Stimulated activated naive CD8-positive, alpha-beta T cell treated with anti-CD3 and anti-CD28 coated beads, Interleukin-15, Interleukin-2, amounts not matched to agents 100 ng/mL and 50 ng/mL, for 24 hours (primary cell): Measurements from ENCODE around the gene FTH1.
"Not testable (repeated sequence)": the region's sequence is repeated elsewhere in the genome, so short reads cannot be mapped to it uniquely, and the experiment has no call there.

ENCODE experiments used
- H3K27ac Mint-ChIP-seq: one replicate; pipeline ENCODE4 v1.8.0; 2021; ENCODE audit warnings: mild to moderate bottlenecking, mixed read lengths
- H3K27me3 Mint-ChIP-seq: one replicate; pipeline ENCODE4 v1.8.0; 2021; ENCODE audit warnings: mixed read lengths
- H3K36me3 Mint-ChIP-seq: one replicate; pipeline ENCODE4 v1.8.0; 2021; ENCODE audit warnings: low read depth, mixed read lengths
- H3K4me1 Mint-ChIP-seq: one replicate; pipeline ENCODE4 v1.8.0; 2021; ENCODE audit warnings: low read depth, mixed read lengths
- H3K4me3 Mint-ChIP-seq: one replicate; pipeline ENCODE4 v1.8.0; 2021; ENCODE audit warnings: mild to moderate bottlenecking, mixed read lengths
- H3K9me3 Mint-ChIP-seq: one replicate; pipeline ENCODE4 v1.8.0; 2021; ENCODE audit warnings: mixed read lengths

FTH1 gene

GRCh38 chr11:61972112-61972671 lies 4.8 kb upstream of the FTH1 start:
- peaks cover 53% of the 10 kb centered on the region for H3K4me1 Mint-ChIP-seq
- H3K4me3 Mint-ChIP-seq, result peak overlapping the region; percentile 54
- no peaks in the 10 kb centered on the region for H3K27me3 Mint-ChIP-seq
- peak overlapping the region; percentile 85 for H3K27ac Mint-ChIP-seq
- H3K9me3 Mint-ChIP-seq, result no peaks in the 10 kb centered on the region
- no peaks in the 10 kb centered on the region for H3K36me3 Mint-ChIP-seq

- Mint-ChIP-seq H3K36me3 (peaks cover under 1% of the 10 kb centered on the region), H3K27me3 (no peaks in the 10 kb centered on the region), H3K4me1 (peaks cover 55% of the 10 kb centered on the region), H3K4me3 (peak overlapping the region; percentile 12), H3K27ac (peak overlapping the region; percentile 79), H3K9me3 (no peaks in the 10 kb centered on the region)
Measured at GRCh38 chr11:61971248-61972111, 4.0 kb upstream of the FTH1 start.

DNA sequence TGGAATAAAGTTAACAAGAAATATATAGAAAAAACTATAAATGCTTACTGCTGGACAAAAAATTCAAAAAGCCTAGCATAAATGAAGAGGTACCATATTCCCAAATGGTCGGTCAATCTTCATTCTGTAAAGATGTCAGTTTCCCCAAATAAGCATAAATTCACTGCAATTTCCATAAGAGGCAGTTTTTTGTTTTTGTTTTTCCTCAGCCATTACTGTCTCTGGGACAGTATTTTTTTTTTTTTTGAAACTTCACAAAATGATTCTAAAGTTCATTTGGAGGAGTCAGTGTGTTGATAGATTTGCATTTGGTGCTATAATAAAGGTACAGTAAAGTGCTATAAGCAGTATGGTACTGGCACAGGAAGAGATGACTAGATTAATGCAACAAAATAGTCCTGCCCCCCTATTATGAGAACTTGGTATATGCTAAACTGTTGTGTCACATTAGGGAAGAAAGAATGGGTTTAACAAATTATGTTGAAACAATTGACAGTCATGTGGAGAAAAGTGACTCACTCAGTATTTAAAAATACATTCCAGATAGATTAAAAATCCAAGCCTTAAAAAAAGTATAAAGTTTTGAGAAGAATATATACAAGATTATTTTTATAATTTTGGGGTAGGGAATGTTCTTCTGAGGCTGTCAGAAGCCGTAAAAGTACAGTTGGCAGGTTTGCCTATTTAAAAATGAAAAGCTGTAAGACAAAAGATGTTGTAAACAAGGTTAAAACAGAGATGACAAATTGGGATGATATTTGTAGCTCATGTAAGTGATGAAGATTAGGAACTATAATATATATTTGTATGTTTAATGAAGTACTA lies 2.6 kb upstream of the FTH1 start:
- no peaks in the 10 kb centered on the region for H3K9me3 Mint-ChIP-seq

DNA sequence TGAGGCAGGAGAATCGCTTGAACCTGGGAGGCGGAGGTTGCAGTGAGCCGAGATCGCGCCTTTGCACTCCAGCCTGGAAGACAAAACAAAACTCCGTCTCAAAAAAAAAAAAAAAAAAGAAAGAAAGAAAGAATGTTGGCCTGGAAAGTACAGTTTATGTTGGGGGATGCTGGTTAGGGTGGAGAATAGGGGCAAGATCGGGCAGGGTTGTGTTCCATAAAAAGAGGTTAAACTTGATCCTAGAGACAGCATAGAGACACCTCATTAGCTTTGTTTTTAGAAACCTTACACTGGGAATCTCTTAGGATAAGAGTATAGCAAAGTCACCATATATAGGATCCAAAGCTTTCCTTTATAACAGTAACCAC lies 1.9 kb upstream of the FTH1 start:
- H3K27ac Mint-ChIP-seq, result no peak overlapping the region
- peaks cover 20% of the 10 kb centered on the region for H3K36me3 Mint-ChIP-seq
- peaks cover 70% of the 10 kb centered on the region for H3K4me1 Mint-ChIP-seq
- H3K9me3 Mint-ChIP-seq, result no peaks in the 10 kb centered on the region
- peak overlapping the region; percentile 31 for H3K4me3 Mint-ChIP-seq
- no peaks in the 10 kb centered on the region for H3K27me3 Mint-ChIP-seq

More for the DNA sequence above, 2.6 kb upstream of the FTH1 start:
- Mint-ChIP-seq H3K27me3 (no peaks in the 10 kb centered on the region), H3K4me1 (peaks cover 63% of the 10 kb centered on the region), H3K4me3 (peak overlapping the region; percentile 14), H3K36me3 (peaks cover 13% of the 10 kb centered on the region), H3K27ac (peak overlapping the region; percentile 74)

GRCh38 chr11:61968758-61969390 lies 1.4 kb upstream of the FTH1 start:
- no peaks in the 10 kb centered on the region for H3K27me3 Mint-ChIP-seq
- no peaks in the 10 kb centered on the region for H3K9me3 Mint-ChIP-seq
- peaks cover 75% of the 10 kb centered on the region for H3K4me1 Mint-ChIP-seq
- H3K4me3 Mint-ChIP-seq, result peak overlapping the region; percentile 87
- peak overlapping the region; percentile 86 for H3K27ac Mint-ChIP-seq
- peaks cover 25% of the 10 kb centered on the region for H3K36me3 Mint-ChIP-seq

- no peaks in the 10 kb centered on the region for H3K9me3 Mint-ChIP-seq
Measured at GRCh38 chr11:61967924-61968757, 707 bp upstream of the FTH1 start.

DNA sequence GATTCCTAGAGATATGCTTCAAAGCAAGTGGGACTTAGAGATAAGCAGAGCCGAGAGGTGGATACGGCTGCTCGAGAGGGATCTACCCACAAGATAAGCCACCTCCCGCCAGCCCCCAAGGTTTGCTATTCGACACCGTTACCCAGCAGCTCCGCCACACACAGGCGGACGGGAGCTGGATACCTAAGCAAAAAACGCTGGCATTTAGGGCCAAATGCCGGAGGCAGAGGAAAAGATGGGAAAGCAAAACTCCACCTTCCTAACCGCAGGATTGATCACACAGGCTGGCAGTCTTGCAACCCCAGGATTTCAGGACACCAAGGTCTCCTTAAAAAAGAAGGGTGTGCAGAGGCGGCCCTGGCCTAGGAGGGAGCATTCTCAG lies 709 bp downstream of the FTH1 start:
- H3K9me3 Mint-ChIP-seq, result no peaks in the 10 kb centered on the region
- H3K27me3 Mint-ChIP-seq, result no peaks in the 10 kb centered on the region
- H3K4me3 Mint-ChIP-seq, result peak overlapping the region; percentile 91
- peak overlapping the region; percentile 86 for H3K27ac Mint-ChIP-seq
- peaks cover 32% of the 10 kb centered on the region for H3K36me3 Mint-ChIP-seq
- peaks cover 66% of the 10 kb centered on the region for H3K4me1 Mint-ChIP-seq

More at GRCh38 chr11:61967924-61968757, 707 bp upstream of the FTH1 start:
- H3K4me3 Mint-ChIP-seq, result peak overlapping the region; percentile 87
- no peaks in the 10 kb centered on the region for H3K27me3 Mint-ChIP-seq
- peak overlapping the region; percentile 86 for H3K27ac Mint-ChIP-seq
- H3K36me3 Mint-ChIP-seq, result peaks cover 32% of the 10 kb centered on the region
- peaks cover 77% of the 10 kb centered on the region for H3K4me1 Mint-ChIP-seq

DNA sequence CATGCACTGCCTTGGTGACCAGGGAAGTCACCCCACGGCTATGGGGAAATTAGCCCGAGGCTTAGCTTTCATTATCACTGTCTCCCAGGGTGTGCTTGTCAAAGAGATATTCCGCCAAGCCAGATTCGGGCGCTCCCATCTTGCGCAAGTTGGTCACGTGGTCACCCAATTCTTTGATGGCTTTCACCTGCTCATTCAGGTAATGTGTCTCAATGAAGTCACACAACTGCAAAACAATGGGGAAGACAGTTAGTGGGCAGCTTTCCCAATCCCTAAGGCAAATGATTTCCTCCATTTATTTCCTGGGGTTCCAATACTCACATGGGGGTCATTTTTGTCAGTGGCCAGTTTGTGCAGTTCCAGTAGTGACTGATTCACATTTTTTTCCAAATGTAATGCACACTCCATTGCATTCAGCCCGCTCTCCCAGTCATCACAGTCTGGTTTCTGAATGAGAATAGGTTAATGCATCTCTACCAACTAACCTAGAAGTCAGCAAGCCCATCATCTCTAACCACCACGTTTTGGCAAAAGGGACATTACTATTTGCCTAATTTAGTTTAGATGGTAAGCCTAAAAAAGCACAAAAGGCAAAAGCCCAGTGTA lies 2.7 kb downstream of the FTH1 start:
- H3K36me3 Mint-ChIP-seq, result peaks cover 32% of the 10 kb centered on the region
- H3K27me3 Mint-ChIP-seq, H3K9me3 Mint-ChIP-seq: not testable (repeated sequence)
- H3K27ac Mint-ChIP-seq, result peak overlapping the region; percentile 24
- peaks cover 50% of the 10 kb centered on the region for H3K4me1 Mint-ChIP-seq
- peak overlapping the region; percentile 91 for H3K4me3 Mint-ChIP-seq

GRCh38 chr11:61964058-61964665 lies 3.3 kb downstream of the FTH1 start:
- H3K27ac Mint-ChIP-seq, result peak overlapping the region; percentile 7
- H3K4me1 Mint-ChIP-seq, result peaks cover 45% of the 10 kb centered on the region
- H3K27me3 Mint-ChIP-seq, result no peaks in the 10 kb centered on the region
- no peaks in the 10 kb centered on the region for H3K9me3 Mint-ChIP-seq
- H3K36me3 Mint-ChIP-seq, result peaks cover 32% of the 10 kb centered on the region
- peak overlapping the region; percentile 3 for H3K4me3 Mint-ChIP-seq

DNA sequence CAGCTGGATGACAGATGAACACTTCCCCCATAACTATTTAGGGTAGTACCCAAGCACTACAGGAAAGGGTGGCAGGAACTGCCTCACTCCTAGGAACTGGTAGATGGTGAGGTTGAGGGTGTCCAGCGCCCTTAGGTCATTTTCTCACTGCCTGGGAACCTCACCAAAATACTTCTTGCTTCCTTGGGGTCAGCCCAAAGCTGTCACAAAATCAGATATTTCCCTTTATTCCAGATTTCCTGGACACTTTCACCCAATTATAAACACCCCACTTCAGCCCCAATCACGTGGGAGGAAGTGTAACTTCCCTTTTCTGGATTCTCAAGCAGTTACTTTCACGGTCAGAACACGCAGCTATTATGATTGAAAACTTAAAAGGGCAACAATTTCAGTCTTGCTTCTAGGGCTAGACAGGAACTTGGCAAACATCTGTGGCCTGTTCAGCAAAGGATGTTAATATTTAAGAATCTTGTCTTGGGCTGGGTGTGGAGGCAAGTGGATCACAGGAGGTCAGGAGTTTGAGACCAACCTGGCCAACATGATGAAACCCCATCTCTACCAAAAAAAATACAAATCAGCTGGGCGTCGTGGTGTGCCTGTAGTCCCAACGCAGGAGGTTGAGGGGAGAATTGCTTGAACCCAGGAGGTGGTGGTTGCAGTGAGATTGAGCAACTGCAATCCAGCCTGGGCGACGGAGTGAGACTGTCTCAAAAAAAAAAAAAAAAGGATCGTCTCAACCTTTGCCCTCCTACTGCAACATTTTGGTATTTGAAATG lies 4.0 kb downstream of the FTH1 start:
- Mint-ChIP-seq H3K27me3 (no peaks in the 10 kb centered on the region), H3K4me1 (peaks cover 40% of the 10 kb centered on the region), H3K9me3 (no peaks in the 10 kb centered on the region), H3K27ac (peak overlapping the region; percentile 28), H3K36me3 (peaks cover 32% of the 10 kb centered on the region), H3K4me3 (peak overlapping the region; percentile 3)

DNA sequence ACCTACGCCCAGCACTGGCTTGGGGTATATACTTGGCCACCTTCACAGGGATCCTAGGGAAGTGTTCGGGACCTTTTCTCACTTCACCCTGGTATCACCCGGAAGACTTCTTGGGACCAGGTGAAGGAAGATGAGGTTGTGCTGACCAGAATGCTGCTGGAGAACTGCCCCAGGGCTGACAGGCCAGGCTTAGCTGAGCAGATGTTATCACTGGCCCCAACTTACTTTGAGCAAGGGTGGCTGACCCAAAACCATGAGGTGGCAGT lies 4.5 kb downstream of the FTH1 start:
- Mint-ChIP-seq H3K27me3 (no peaks in the 10 kb centered on the region), H3K4me3 (no peak overlapping the region), H3K36me3 (peaks cover 32% of the 10 kb centered on the region), H3K4me1 (peaks cover 37% of the 10 kb centered on the region), H3K27ac (no peak overlapping the region), H3K9me3 (no peaks in the 10 kb centered on the region)

GRCh38 chr11:61962213-61963015 lies 5.0 kb downstream of the FTH1 start:
- H3K27me3 Mint-ChIP-seq, result no peaks in the 10 kb centered on the region
- peaks cover 37% of the 10 kb centered on the region for H3K4me1 Mint-ChIP-seq
- H3K27ac Mint-ChIP-seq, result peak overlapping the region; percentile 52
- H3K9me3 Mint-ChIP-seq, result no peaks in the 10 kb centered on the region
- H3K4me3 Mint-ChIP-seq, result no peak overlapping the region
- peaks cover 32% of the 10 kb centered on the region for H3K36me3 Mint-ChIP-seq
